HG03571 (cell line): Measurements from ENCODE around the gene CYP4F11.
"Not testable (repeated sequence)": the region's sequence is repeated elsewhere in the genome, so short reads cannot be mapped to it uniquely, and the experiment has no call there.

ENCODE experiments used
- ATAC-seq: cut with Tn5 transposase; IDR thresholded peaks from one replicate; pipeline ENCODE4 v1.9.1; 2021; ENCODE audit not compliant: unreplicated experiment

The CYP4F11 gene

GRCh38 chr19:15934332-15935078, at the start of gene CYP4F11:
CYP4F11 (minus strand) TSS chr19:15934529; CDS start chr19:15934408, 121 bp downstream.
- ATAC-seq = no peak

- ATAC-seq = no peak
Observed at GRCh38 chr19:15979293-15979692, 45.0 kb upstream of the CYP4F11 start.

GRCh38 chr19:15977690-15978089, 43.4 kb upstream of the CYP4F11 start:
- no peak for ATAC-seq

DNA sequence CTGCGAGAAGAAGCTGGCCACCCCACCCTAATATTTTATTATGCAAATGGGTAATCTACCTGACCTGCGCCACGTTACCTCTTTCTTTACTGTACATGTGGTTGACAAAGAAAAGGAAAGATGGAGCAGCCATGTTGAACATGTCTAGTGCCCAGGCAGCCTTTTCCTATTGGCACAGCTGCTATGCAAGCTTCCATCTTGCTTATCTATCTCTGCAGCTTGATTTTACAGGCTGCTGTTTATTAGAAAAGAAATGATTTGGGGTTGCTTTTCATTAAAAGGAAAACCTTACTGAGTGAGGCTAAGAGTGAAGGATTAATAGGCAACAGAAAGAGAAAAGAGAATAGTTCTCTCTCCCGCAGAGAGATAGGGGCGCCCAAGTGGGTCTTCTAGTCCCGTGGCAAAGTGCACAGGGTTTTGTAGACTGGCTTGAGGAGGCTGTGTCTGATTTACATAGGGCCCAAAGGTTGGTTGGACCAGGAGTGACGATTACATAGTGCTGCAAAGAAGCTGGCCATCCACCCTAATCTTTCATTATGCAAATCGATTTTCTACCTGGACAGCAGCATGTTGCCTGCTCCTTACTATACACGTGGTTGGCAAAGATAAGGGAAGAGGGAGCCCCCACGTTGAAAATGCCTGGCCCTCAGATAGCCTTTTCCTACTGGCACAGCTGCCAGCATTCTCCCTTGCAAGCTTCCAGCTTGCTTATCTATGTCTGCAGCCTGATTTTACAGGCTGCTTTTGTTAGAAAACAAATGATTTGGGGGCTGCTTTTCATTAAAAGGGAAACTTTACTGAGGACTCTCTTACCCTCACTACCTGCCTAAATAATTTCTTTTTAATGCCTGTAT, 42.7 kb upstream of the CYP4F11 start:
- no peak for ATAC-seq

GRCh38 chr19:15974856-15975255, 40.5 kb upstream of the CYP4F11 start:
- ATAC-seq = no peak

DNA sequence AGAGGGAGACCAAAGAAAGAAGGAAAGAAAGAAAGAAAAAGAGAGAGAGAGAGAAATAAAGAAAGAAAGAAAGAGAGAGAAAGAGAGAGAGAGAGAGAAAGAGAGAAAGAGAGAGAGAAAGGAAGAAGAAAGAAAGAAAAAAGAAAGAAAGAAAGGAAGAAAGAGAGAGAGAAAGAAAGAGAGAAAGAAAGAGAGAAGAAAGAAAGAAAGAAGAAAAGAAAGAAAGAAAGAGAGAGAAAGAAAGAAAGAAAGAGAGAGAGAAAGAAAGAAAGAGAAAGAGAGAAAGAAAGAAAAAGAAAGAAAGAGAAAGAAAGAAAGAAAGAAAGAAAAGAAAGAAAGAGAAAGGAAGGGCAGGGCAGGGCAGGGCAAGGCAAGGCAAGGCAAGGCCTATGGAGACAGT, 37.7 kb upstream of the CYP4F11 start:
- ATAC-seq = not testable (repeated sequence)

DNA sequence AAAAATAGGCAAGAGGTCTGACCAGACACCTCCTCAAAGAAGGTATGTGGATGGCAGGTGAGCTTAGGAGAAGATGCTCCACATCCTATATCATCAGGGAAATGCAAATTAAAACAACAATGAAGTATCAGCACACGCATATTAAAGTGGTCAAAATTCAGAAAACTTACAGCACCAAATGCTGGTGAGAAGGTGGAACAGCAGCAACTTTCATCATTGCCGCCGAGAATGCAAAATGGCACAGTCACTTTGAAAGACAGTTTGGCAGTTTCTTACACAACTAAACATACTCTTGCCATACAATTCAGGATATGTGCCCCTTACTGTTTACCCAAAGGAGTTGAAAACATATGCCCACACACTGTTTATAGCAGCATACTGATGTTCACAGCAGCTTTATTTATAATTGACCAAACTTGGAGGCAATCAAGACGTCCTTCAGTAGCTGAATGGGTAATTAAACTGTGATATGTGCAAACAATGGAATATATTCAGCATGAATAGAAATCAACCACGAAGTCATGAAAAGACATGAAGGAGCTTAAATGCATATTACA, 37.0 kb upstream of the CYP4F11 start:
- ATAC-seq = no peak

GRCh38 chr19:15964231-15964630, 29.9 kb upstream of the CYP4F11 start:
- no peak for ATAC-seq

DNA sequence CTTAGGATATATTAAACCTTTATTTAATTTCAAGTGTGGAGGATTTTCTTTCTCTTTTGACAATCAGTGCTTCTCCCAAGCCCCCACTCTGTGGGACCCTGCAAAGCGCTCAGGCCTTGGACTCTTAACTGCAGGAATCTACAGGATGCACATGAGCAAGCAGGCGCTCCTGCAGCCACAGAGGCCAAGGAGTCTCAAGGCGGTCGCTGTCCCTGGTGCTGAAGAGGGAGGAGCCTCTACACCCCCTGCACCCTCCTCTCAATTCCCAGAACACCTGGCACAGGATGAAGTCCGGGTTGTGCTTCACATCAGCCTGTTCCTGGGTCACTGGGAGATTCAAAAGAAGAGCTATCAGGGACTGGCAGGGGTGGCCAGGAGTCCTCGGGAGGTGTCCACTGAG, 28.0 kb upstream of the CYP4F11 start:
- ATAC-seq = no peak

DNA sequence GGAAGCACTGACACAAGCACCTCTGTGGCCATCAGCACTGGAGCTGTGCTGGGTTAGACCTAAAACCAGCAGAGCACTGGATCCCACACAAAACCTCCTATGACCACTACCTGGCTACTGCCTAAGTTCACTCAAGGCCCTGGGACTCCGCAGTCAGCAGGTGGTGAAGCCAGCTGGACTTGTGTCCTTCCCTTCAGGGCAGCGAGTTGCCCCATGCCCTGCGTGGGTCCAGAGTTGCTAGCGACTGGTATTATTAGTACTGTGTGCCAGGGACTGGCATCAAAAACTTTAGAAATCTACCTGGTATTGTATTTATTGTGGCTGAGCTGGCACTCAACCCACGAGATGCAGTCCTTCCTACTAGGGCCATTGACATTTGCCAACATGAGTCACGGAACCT, 20.5 kb upstream of the CYP4F11 start:
- no peak for ATAC-seq

DNA sequence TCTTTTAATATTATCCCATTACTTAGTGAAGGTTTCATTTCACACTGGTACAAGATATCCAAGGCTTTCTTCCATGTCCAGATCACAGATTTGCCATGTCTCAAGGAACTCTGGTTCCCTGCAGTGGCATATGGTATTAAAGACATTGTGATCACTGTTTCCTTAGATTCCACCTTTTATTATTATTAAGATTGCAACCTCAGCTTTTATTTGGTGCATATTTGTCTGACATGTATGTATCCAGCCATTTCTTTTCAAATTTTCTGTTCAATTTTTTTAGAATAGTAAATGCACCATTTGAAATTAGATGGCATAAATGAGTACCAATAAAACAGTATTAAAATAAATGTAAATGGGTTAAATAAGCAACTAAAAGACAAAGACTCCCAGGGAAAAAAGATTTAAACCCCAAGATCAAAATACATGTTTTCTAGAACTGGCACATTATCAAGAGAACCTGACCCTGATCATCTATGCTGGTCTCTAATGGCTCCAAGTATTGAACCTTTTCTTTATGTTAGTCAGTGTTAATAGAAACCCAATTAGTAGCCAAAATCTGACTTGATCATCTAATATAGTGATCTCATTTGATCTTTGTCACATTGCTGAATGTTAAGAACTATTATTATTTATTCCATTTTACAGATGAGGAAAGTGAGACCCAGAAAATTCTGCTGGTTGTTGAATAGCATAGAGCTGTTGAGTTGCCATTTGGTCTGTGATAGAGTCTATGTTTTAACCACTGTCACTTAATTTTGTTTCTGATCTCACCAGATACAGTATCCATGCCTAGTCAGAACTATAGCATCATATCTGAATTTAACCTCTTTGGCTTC, 14.1 kb upstream of the CYP4F11 start, which contains the start of gene OR10H4:
Gene OR10H4, plus strand, starts transcription at position 786 of the 836 bp plus-strand sequence. Its CDS starts 0 bp downstream, at position 786.
- no peak for ATAC-seq

GRCh38 chr19:15945301-15945700, 11.0 kb upstream of the CYP4F11 start:
- ATAC-seq = no peak

DNA sequence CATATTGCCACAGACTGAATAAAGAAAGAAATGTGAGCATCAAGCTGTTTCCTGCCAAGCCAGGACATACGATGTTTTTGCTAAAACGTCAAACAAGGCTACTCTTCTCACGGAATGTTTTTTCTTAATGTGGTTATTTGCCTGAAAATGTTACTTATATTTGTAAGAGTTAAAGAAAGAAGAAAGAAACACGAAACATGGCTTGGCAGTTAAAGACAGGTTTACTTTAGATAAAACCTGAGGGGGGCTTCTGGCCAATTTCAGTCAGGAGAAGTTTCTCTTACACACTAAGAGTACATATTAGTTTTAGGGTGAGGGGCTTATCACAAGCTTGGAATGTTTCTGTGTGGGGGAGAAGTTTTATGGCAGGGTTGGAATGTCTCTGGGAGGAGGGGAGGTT, 10.1 kb upstream of the CYP4F11 start:
- ATAC-seq = no peak

DNA sequence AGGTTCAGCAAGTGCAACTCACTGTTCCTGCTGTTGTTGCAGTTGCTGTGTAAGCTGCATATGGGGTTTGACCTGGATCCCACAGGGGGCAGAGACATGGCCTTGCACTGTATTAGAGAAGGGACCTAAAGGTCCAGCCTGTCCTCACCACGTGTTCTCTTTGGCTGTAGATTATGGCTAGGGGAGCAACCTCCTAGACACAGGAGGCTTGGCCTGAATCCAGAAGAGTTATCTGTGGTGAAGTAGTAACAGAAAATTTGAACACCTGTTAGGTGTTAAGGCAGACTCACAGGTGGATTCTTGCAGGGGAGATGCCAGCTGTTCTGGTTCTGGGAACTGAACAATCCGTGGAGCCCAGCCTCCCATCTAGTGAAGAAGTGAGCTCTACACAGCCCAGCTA, 3.4 kb upstream of the CYP4F11 start:
- no peak for ATAC-seq

DNA sequence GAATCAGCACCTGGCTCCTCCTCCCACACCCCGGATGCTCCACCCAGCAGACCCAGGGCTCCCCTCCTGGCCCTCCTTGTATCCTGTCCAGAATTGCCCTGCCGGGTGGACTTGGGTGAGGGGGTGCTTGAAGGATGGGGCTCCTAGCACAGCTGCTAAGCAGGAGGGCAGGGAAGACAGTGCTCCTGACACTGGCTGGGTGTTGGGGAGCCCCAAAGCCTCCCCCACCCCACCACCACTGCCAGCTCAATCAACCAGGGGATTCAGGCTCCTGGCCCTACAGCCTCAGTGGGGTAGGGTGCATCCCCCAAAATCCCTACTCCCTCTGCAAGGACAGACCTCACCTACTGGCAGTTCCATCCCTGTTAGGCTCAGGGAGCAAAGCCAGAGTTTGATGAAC, 2.6 kb upstream of the CYP4F11 start:
- ATAC-seq = no peak

DNA sequence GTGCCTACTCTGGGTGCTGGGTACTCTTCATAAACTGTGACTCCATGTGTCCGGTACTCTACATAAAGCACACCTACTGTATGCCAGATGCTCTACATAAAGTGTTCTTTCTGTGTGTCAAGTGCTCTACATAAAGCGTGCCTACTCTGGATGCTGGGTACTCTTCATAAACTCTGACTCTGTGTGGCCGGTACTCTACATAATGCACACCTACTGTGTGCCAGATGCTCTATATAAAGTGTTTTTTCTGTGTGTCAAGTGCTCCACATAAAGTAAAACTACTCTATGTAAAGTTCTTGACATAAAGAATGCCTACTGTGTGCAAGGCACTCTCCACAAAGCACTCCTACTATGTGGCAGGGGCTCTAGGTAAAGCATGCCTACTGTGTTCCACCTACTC, 1.8 kb upstream of the CYP4F11 start:
- ATAC-seq = no peak

DNA sequence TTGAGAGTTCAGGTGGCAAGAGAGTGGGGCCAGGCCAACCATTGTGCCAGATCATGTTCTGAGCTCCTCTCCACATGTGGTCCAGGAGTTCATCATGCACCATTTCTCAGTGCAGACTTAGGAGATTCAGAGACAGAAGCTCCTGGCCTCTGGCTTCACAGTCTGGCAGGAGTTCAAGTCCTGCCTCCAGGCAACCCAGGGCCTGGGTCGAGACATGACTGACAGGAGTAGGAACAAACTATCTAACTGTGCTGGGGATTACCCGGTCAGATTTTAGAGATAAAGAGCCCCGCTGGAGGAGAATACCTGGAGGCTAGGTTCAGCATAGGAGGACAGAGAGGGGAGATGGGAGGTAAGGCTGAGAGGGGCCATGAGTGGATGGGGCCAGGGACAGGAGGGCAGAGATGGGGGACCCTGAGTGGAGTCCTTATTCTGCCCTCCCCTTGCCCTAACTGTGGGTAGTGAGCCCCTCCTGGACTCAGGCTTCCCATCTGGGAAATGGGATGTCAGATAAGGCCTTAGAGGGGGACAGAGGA, 906 bp upstream of the CYP4F11 start:
- ATAC-seq = no peak

DNA sequence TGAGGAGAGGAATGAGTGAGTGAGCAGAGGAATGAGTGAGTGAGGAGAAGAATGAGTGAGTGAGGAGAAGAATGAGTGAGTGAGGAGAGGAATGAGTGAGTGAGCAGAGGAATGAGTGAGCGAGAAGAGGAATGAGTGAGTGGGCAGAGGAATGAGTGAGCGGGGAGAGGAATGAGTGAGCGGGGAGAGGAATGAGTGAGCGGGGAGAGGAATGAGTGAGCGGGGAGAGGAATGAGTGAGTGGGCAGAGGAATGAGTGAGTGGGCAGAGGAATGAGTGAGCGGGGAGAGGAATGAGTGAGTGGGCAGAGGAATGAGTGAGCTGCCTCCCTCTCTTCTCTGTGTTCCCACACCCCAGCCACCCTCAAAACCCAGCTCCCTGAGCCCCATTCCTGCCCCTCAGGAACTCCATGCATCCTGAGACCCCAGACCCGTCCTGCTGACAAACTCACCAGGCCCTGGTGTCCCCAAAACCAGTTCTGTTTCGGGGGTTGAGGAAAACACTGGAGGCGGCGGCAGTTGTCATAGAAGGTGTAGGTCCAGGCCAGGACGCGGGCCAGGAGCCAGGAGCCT, 483 bp downstream of the CYP4F11 start:
- ATAC-seq = not testable (repeated sequence)

- ATAC-seq = no peak
Observed at GRCh38 chr19:15928321-15928720, 6.0 kb downstream of the CYP4F11 start.

- ATAC-seq = no peak
Observed at GRCh38 chr19:15926484-15926883, 7.8 kb downstream of the CYP4F11 start.
